ENCODE data around the gene RXRG. TPM values are rescaled to one million over a fixed set of nuclear protein-coding genes. Genes with fewer than 3 reads are reported as not detected.

The RXRG gene
- total RNA-seq, 1 experiment from 2014 or later, result not detected

DNA sequence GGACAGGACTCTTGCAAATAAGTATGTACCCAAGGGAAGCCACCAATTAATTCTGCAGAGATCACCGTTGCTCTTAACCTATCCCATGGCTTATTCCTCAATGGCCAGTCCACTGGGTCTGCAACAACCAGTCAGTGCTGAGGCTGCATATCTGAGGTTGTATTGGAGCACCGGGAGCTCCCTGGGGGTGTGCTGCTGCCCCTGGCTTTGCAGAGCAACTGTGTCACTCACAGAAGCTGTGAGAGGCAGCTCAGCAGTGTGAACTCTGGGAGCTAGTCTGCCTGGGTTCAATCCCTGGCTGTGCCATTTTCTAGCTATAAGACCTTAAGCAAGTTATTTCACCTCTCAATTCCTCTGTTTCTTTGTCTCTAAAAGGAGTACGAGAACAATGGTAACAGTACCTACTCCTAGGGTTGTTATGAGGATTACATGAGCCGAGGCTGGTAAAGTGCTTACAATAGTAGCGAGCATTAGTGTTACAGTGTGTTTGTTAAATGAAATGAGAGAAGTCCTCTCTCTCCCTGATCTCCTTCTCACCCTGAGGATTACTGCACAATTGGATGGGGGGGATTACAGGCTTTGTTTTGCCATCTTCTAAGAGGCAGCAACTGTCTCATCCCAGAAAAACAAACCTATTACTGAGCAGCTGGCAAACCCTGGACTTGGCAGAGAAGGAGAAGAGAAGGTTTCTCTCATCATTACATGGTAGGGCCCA, 3.6 kb downstream of the RXRG start:
- Histone ChIP-seq H3K9me3 (ENCODE audit: low read depth, low read length, poor library complexity, severe bottlenecking) (no peaks in the 10 kb centered on the region), H3K27ac (ENCODE audit: low read depth, low read length, poor library complexity, severe bottlenecking) (no peak overlapping the region), H3K4me3 (ENCODE audit: low read depth, low read length, poor library complexity, severe bottlenecking) (no peak overlapping the region), H3K27me3 (replicated peaks; ENCODE audit: insufficient read depth, low read depth, low read length, poor library complexity) (peaks cover 49% of the 10 kb centered on the region), H3K4me1 (ENCODE audit: insufficient read depth, low read length, poor library complexity, severe bottlenecking) (peaks cover 5% of the 10 kb centered on the region), H3K36me3 (ENCODE audit: insufficient read depth, low read length, poor library complexity, severe bottlenecking) (no peaks in the 10 kb centered on the region)
- intact Hi-C loops (cut with micrococcal nuclease; ENCODE audit: unreplicated experiment), result no loop called here
- POLR2A ChIA-PET (ENCODE audit: low non-redundant PET), result no interaction called here
- no TSS peak for BruUV-seq (replicated peaks)
- CTCF ChIA-PET, result no interaction called here
- TF ChIP-seq EZH2 (IDR thresholded peaks at IDR 0.05; ENCODE audit: borderline replicate concordance, low read depth, low read length, poor library complexity, severe bottlenecking), result no peak
- TF ChIP-seq, protein P1, sequence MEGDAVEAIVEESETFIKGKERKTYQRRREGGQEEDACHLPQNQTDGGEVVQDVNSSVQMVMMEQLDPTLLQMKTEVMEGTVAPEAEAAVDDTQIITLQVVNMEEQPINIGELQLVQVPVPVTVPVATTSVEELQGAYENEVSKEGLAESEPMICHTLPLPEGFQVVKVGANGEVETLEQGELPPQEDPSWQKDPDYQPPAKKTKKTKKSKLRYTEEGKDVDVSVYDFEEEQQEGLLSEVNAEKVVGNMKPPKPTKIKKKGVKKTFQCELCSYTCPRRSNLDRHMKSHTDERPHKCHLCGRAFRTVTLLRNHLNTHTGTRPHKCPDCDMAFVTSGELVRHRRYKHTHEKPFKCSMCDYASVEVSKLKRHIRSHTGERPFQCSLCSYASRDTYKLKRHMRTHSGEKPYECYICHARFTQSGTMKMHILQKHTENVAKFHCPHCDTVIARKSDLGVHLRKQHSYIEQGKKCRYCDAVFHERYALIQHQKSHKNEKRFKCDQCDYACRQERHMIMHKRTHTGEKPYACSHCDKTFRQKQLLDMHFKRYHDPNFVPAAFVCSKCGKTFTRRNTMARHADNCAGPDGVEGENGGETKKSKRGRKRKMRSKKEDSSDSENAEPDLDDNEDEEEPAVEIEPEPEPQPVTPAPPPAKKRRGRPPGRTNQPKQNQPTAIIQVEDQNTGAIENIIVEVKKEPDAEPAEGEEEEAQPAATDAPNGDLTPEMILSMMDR (conservative IDR thresholded peaks at IDR 0.05; ENCODE audit: low read depth, low read length), result no peak
- DNase-seq (ENCODE audit: low spot score), result no peak

- ChIA-PET CTCF (no interaction called here), POLR2A (ENCODE audit: low non-redundant PET) (no interaction called here)
- Histone ChIP-seq H3K9me3 (ENCODE audit: low read depth, low read length, poor library complexity, severe bottlenecking) (no peaks in the 10 kb centered on the region), H3K4me3 (ENCODE audit: low read depth, low read length, poor library complexity, severe bottlenecking) (no peak overlapping the region), H3K36me3 (ENCODE audit: insufficient read depth, low read length, poor library complexity, severe bottlenecking) (no peaks in the 10 kb centered on the region), H3K4me1 (ENCODE audit: insufficient read depth, low read length, poor library complexity, severe bottlenecking) (peaks cover under 1% of the 10 kb centered on the region), H3K27ac (ENCODE audit: low read depth, low read length, poor library complexity, severe bottlenecking) (no peak overlapping the region), H3K27me3 (replicated peaks; ENCODE audit: insufficient read depth, low read depth, low read length, poor library complexity) (peaks cover 30% of the 10 kb centered on the region)
- no peak for DNase-seq (ENCODE audit: low spot score)
- TF ChIP-seq, protein P1 (conservative IDR thresholded peaks at IDR 0.05; ENCODE audit: low read depth, low read length), result no peak
- no peak for TF ChIP-seq EZH2 (IDR thresholded peaks at IDR 0.05; ENCODE audit: borderline replicate concordance, low read depth, low read length, poor library complexity, severe bottlenecking)
- no TSS peak for BruUV-seq (replicated peaks)
- intact Hi-C loops (cut with micrococcal nuclease; ENCODE audit: unreplicated experiment), result no loop called here
Measured at GRCh38 chr1:165439330-165439729, 5.6 kb downstream of the RXRG start.

DNA sequence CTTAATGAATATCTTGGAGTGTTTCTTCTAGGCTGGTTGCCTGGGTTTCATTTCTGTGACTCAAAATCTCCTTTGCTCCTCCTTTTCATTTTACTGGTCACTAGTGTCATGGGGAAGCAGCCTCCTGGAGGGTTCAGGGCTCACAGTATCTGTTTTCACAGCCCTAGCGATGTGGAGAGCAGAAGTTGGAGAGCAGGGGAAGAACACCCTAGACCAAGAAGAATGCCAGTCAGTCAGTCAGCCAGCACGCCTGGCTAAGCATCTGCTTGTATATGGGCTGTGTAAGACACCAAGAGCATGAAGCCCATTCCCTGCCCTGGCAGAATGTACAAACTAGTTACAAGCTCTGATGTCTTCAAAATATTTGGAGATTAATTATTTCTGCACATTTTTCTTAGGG, 7.9 kb downstream of the RXRG start:
- Histone ChIP-seq H3K27me3 (replicated peaks; ENCODE audit: insufficient read depth, low read depth, low read length, poor library complexity) (peaks cover 7% of the 10 kb centered on the region), H3K27ac (ENCODE audit: low read depth, low read length, poor library complexity, severe bottlenecking) (no peak overlapping the region), H3K4me3 (ENCODE audit: low read depth, low read length, poor library complexity, severe bottlenecking) (no peak overlapping the region), H3K4me1 (ENCODE audit: insufficient read depth, low read length, poor library complexity, severe bottlenecking) (no peaks in the 10 kb centered on the region), H3K36me3 (ENCODE audit: insufficient read depth, low read length, poor library complexity, severe bottlenecking) (no peaks in the 10 kb centered on the region), H3K9me3 (ENCODE audit: low read depth, low read length, poor library complexity, severe bottlenecking) (no peaks in the 10 kb centered on the region)
- DNase-seq (ENCODE audit: low spot score), result no peak
- TF ChIP-seq EZH2 (IDR thresholded peaks at IDR 0.05; ENCODE audit: borderline replicate concordance, low read depth, low read length, poor library complexity, severe bottlenecking), result no peak
- POLR2A ChIA-PET (ENCODE audit: low non-redundant PET), result no interaction called here
- BruUV-seq (replicated peaks), result no TSS peak
- intact Hi-C loops (cut with micrococcal nuclease; ENCODE audit: unreplicated experiment), result no loop called here
- CTCF ChIA-PET, result no interaction called here

DNA sequence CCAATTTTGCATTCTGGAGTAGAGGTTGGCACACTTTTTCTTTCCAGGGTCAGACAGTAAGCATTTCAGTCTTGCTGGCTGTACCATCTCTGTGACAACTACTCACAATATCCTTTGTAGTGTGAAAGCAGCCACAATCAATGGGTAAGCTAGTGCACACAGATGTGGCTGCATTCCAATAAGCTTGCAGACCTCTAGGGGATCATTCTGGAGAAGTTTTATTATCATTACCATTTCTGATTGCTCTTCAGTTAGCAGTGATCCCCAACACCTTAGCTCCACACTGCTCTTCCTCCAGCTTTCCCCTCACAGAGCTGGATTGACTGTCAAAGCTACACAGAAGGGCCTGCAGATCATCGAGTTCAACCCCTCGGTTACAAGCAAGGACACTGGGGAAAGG, 9.1 kb downstream of the RXRG start:
- CTCF ChIA-PET, result no interaction called here
- Histone ChIP-seq H3K27ac (ENCODE audit: low read depth, low read length, poor library complexity, severe bottlenecking) (no peak overlapping the region), H3K4me1 (ENCODE audit: insufficient read depth, low read length, poor library complexity, severe bottlenecking) (no peaks in the 10 kb centered on the region), H3K4me3 (ENCODE audit: low read depth, low read length, poor library complexity, severe bottlenecking) (no peak overlapping the region), H3K36me3 (ENCODE audit: insufficient read depth, low read length, poor library complexity, severe bottlenecking) (no peaks in the 10 kb centered on the region), H3K27me3 (replicated peaks; ENCODE audit: insufficient read depth, low read depth, low read length, poor library complexity) (peaks cover 7% of the 10 kb centered on the region), H3K9me3 (ENCODE audit: low read depth, low read length, poor library complexity, severe bottlenecking) (no peaks in the 10 kb centered on the region)
- intact Hi-C loops (cut with micrococcal nuclease; ENCODE audit: unreplicated experiment), result no loop called here
- POLR2A ChIA-PET (ENCODE audit: low non-redundant PET), result no interaction called here
- TF ChIP-seq EZH2 (IDR thresholded peaks at IDR 0.05; ENCODE audit: borderline replicate concordance, low read depth, low read length, poor library complexity, severe bottlenecking), result no peak
- TF ChIP-seq, protein P1 (conservative IDR thresholded peaks at IDR 0.05; ENCODE audit: low read depth, low read length), result no peak
- DNase-seq (ENCODE audit: low spot score), result no peak
- no TSS peak for BruUV-seq (replicated peaks)

All from A673 (cell line).